Sigmoid colon (tissue), 4 donors: Measurements from ENCODE around the gene AANAT.

ENCODE experiments used
- EP300 ChIP-seq, 4 donors: sonication (generic); formaldehyde crosslinking; IDR thresholded peaks; one replicate each; pipeline ENCODE4 v1.6.1; 2017; ENCODE audit warnings: antibody characterized with exemption in 4 of 4
- POLR2A ChIP-seq, 2 donors: fragments of 450-650 bp; IDR thresholded peaks; one replicate each; pipeline ENCODE4 v1.6.1; 2016; ENCODE audit warnings: antibody characterized with exemption in 2 of 2, mild to moderate bottlenecking in 2 of 2, moderate library complexity in 2 of 2
- POLR2AphosphoS5 ChIP-seq, 4 donors: sonication (generic); formaldehyde crosslinking; IDR thresholded peaks; one replicate each; pipeline ENCODE4 v1.6.1; 2017; ENCODE audit warnings: antibody characterized with exemption in 4 of 4
- TF ChIP-seq, protein P1 (sequence below), 4 experiments: fragments of 450-650 bp in 3 of 4; fragments of 200-600 bp in 1 of 4; IDR thresholded peaks; one replicate each; pipeline ENCODE4 v1.5.1; 2016 to 2019; ENCODE audit warnings: antibody characterized with exemption in 4 of 4, mild to moderate bottlenecking in 3 of 4, moderate library complexity in 2 of 4

DNA sequence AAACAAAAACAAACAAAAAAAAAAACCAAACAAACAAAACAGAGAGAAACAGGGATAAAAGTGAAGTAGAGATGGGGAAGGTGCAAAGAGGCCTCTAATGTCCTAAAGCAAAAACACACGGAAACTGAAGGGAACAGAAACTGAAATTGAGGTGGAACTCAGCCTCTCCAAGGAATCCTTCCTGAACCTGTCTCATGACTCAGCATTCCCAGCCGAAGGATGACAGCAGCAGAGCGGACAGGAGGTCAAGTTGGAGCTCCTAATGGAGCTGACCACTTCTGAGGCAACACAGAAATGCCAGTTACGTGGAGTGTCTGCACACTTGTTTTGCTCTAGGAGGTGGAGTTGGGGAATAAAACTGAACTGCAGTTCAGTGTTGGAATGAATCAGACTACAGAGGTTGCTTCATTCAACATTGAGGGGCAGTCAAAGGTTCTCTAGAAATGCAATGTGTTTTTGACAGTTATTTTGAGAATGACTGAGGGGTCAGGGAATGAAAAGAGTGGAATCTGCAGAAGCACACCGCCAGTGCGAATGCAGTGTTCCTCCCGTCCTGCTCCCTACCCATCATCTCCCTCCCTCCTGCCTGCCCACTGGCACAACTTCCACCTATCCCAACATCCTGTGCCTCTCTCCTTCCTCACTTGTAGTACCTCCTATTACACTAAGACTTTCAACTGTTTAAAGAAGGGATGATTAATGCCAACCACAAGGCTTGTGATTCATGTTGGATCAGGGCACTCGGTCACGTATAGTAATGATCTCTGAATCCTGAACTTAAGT lies 20.8 kb upstream of the AANAT start:
- TF ChIP-seq POLR2AphosphoS5 (IDR thresholded peaks at IDR 0.05): peak in 1 of 4 donors; percentile 40
- no peak for TF ChIP-seq POLR2A (IDR thresholded peaks at IDR 0.05)
- TF ChIP-seq, protein P1, sequence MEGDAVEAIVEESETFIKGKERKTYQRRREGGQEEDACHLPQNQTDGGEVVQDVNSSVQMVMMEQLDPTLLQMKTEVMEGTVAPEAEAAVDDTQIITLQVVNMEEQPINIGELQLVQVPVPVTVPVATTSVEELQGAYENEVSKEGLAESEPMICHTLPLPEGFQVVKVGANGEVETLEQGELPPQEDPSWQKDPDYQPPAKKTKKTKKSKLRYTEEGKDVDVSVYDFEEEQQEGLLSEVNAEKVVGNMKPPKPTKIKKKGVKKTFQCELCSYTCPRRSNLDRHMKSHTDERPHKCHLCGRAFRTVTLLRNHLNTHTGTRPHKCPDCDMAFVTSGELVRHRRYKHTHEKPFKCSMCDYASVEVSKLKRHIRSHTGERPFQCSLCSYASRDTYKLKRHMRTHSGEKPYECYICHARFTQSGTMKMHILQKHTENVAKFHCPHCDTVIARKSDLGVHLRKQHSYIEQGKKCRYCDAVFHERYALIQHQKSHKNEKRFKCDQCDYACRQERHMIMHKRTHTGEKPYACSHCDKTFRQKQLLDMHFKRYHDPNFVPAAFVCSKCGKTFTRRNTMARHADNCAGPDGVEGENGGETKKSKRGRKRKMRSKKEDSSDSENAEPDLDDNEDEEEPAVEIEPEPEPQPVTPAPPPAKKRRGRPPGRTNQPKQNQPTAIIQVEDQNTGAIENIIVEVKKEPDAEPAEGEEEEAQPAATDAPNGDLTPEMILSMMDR (IDR thresholded peaks at IDR 0.05): no peak
- no peak for TF ChIP-seq EP300 (IDR thresholded peaks at IDR 0.05)
